Upper lobe of left lung (tissue), 4 donors: ENCODE results near the gene CNOT3.

ENCODE experiments used
- EP300 ChIP-seq, 4 donors: sonication (generic); formaldehyde crosslinking; IDR thresholded peaks; one replicate each; pipeline ENCODE4 v1.5.1; 2017; ENCODE audit warnings: antibody characterized with exemption in 4 of 4, control low read depth in 2 of 4
- POLR2A ChIP-seq, 4 donors: fragments of 450-650 bp; IDR thresholded peaks; one replicate each; pipeline ENCODE4 v1.5.1; 2016 to 2017; ENCODE audit warnings: antibody characterized with exemption in 4 of 4, mild to moderate bottlenecking in 2 of 4
- TF ChIP-seq, protein P1 (sequence below), 6 experiments: fragments of 450-650 bp in 4 of 6; fragments of 200-600 bp in 2 of 6; sonication (generic) in 2 of 6; IDR thresholded peaks; one replicate each; pipeline ENCODE4 v1.5.1; 2016 to 2019; ENCODE audit warnings: antibody characterized with exemption in 6 of 6

DNA sequence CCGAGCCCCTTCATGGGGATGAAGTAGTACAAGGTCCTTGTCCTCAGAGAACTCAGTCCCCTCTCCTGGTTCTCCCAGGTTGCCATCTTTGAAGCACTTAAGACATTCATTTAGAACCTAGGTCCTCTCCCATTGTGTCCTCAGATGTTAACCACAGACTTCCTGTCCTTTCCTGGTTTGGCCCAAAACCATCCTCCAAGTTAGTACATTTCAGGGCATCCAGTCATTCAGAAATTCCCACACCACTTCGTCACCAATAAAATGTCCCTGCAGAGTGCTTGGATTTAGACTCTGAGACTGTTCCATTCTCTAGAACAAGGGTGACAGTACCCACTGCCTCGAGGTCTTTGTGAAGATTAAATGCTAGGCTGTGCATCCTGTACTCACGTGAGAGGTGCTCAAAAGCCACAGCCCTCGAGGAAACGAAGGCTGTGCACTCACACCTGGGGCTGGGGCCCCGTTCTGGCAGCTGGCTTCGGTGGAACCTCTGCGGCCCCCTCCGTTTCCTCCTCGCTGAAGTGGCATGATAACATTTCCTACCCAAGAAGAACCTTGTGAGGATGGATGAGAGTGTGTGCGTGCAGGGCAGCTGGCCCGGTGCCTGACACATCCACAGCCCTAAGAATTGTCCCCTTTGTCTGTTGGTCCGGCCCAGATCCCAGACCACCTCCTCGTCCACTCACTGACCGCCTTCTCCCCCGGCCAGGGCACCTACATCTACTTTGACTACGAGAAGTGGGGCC, 17.2 kb downstream of the CNOT3 start:
- TF ChIP-seq POLR2A (IDR thresholded peaks at IDR 0.05), result no peak
- TF ChIP-seq, protein P1, sequence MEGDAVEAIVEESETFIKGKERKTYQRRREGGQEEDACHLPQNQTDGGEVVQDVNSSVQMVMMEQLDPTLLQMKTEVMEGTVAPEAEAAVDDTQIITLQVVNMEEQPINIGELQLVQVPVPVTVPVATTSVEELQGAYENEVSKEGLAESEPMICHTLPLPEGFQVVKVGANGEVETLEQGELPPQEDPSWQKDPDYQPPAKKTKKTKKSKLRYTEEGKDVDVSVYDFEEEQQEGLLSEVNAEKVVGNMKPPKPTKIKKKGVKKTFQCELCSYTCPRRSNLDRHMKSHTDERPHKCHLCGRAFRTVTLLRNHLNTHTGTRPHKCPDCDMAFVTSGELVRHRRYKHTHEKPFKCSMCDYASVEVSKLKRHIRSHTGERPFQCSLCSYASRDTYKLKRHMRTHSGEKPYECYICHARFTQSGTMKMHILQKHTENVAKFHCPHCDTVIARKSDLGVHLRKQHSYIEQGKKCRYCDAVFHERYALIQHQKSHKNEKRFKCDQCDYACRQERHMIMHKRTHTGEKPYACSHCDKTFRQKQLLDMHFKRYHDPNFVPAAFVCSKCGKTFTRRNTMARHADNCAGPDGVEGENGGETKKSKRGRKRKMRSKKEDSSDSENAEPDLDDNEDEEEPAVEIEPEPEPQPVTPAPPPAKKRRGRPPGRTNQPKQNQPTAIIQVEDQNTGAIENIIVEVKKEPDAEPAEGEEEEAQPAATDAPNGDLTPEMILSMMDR (IDR thresholded peaks at IDR 0.05), result no peak
- TF ChIP-seq EP300 (IDR thresholded peaks at IDR 0.05), result no peak
